ENCODE data around the gene CLTRN. TPM values are rescaled to one million over a fixed set of nuclear protein-coding genes. Genes with fewer than 3 reads are reported as not detected.
A peak's percentile ranks its signal among the peaks of the same experiment; 100 is the strongest.

CLTRN gene
- total RNA-seq, 4 donors from 2014 or later, result 0.40 to 2.9 (median 1.2) TPM

DNA sequence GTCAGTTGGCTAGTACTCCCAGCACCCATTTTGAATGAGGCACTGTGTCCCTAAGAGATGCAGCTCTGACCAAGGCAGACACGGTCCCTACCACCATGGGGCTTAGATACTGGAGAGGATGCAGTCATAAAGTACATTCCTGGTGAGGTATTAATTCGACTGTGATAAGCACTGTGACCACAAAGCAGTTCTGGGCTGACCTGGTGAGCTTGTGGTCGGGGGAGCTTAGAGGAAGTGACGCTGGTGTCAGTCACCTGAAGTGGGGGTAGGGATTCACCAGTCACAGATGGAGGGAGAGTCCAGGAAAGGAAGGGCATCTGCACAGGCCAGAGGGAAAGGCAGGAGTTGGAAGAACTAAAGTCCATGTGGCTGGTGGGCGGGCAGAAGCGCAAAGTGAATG lies 15.8 kb upstream of the CLTRN start:
- H3K27me3 ChIP-seq, result no peaks in the 10 kb centered on the region
- H3K27ac ChIP-seq, result peak overlapping the region in 1 of 3 donors; percentile 9
- peaks cover 0 to 3% of the 10 kb centered on the region in 2 donors for H3K36me3 ChIP-seq
- no peaks in the 10 kb centered on the region for H3K9me3 ChIP-seq
- H3K4me1 ChIP-seq, result peaks cover 8 to 9% of the 10 kb centered on the region in 2 donors
- intact Hi-C loops (cut with DNase I), result no loop called here
- no peak overlapping the region for H3K4me3 ChIP-seq (replicated peaks in 1 of 3)
- 84 to 95% methylated on average over 6 of the region's 6 CpGs for WGBS, 2 donors
- no peak for DNase-seq
- no peak for TF ChIP-seq CTCF (IDR thresholded peaks at IDR 0.05)
- TF ChIP-seq POLR2A (IDR thresholded peaks at IDR 0.05), result no peak

- H3K9me3 ChIP-seq, result no peaks in the 10 kb centered on the region
- intact Hi-C loops (cut with DNase I), result loop anchor here (10.0 kb wide), 2 partner anchors 176 to 344 kb away; partner anchors contain the start of genes AP1S2 and PIGA
- TF ChIP-seq POLR2A (IDR thresholded peaks at IDR 0.05), result no peak
- no peak for TF ChIP-seq CTCF (IDR thresholded peaks at IDR 0.05)
- H3K4me3 ChIP-seq (replicated peaks in 1 of 3), result no peak overlapping the region
- peaks cover 0 to 3% of the 10 kb centered on the region in 2 donors for H3K36me3 ChIP-seq
- no peak for DNase-seq
- H3K27ac ChIP-seq, result no peak overlapping the region
- no peaks in the 10 kb centered on the region for H3K27me3 ChIP-seq
- WGBS, 2 donors, result 95 to 98% methylated on average over 5 to 6 of the region's 6 CpGs
- peaks cover 9 to 10% of the 10 kb centered on the region in 2 donors for H3K4me1 ChIP-seq
Observed at GRCh38 chrX:15679246-15679645, 14.6 kb upstream of the CLTRN start.

DNA sequence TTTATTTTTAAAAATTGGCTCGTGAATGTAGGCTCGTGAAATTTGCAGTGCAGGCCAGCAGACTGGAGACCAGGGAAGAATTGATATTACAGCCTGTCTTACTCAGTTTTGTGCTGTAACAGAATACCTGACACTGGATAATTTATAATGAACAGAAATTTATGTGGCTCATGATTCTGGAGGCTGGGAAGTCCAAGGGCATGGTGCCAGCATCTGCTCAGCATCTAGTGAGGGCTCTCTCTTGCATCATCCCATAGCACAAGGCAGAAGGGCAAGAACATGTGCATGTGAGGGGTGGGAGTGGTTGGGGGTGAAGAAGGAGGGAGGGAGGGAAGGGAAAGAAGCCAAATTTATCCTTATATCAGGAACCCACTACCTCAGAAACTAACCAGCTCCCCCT lies 13.7 kb upstream of the CLTRN start:
- intact Hi-C loops (cut with DNase I), result loop anchor here (10.0 kb wide), 2 partner anchors 176 to 344 kb away; partner anchors contain the start of genes AP1S2 and PIGA
- Histone ChIP-seq H3K4me1 (peaks cover 13 to 15% of the 10 kb centered on the region in 2 donors), H3K27ac (no peak overlapping the region), H3K9me3 (no peaks in the 10 kb centered on the region), H3K4me3 (replicated peaks in 1 of 3) (no peak overlapping the region), H3K27me3 (no peaks in the 10 kb centered on the region), H3K36me3 (peaks cover 0 to 3% of the 10 kb centered on the region in 2 donors)
- no peak for TF ChIP-seq CTCF (IDR thresholded peaks at IDR 0.05)
- TF ChIP-seq POLR2A (IDR thresholded peaks at IDR 0.05), result no peak
- WGBS, 2 donors, result 84 to 91% methylated on average over 2 of the region's 2 CpGs
- no peak for DNase-seq

- peaks cover 13 to 15% of the 10 kb centered on the region in 2 donors for H3K4me1 ChIP-seq
- intact Hi-C loops (cut with DNase I), result loop anchor here (10.0 kb wide), 2 partner anchors 178 to 342 kb away; partner anchors contain the start of genes AP1S2 and PIGA
Observed at GRCh38 chrX:15676886-15677285, 12.3 kb upstream of the CLTRN start.

More at GRCh38 chrX:15676886-15677285, 12.3 kb upstream of the CLTRN start:
- no peak overlapping the region for H3K4me3 ChIP-seq (replicated peaks in 1 of 3)
- TF ChIP-seq POLR2A (IDR thresholded peaks at IDR 0.05), result no peak
- no peak for TF ChIP-seq CTCF (IDR thresholded peaks at IDR 0.05)
- no peak overlapping the region for H3K27ac ChIP-seq
- H3K27me3 ChIP-seq, result no peaks in the 10 kb centered on the region
- WGBS, 2 donors, result 79 to 94% methylated on average over 2 of the region's 2 CpGs
- DNase-seq, result no peak
- no peaks in the 10 kb centered on the region for H3K9me3 ChIP-seq
- H3K36me3 ChIP-seq, result peaks cover 0 to 3% of the 10 kb centered on the region in 2 donors

Measured in thyroid gland (tissue), 4 donors.